ENCODE results near the gene IQGAP1. TPM values are rescaled to one million over a fixed set of nuclear protein-coding genes. Genes with fewer than 3 reads are reported as not detected.

IQGAP1 gene
- total RNA-seq, 2 experiments from 2014 or later = 229 to 240 TPM

GRCh38 chr15:90381515-90381914 lies 6.5 kb upstream of the IQGAP1 start:
- Mint-ChIP-seq H3K4me1 (peaks cover 32% of the 10 kb centered on the region), H3K27ac (no peak overlapping the region), H3K9me3 (peaks cover 21% of the 10 kb centered on the region), H3K4me3 (no peak overlapping the region), H3K27me3 (no peaks in the 10 kb centered on the region), H3K36me3 (ENCODE audit: low read depth) (peaks cover 24% of the 10 kb centered on the region)
- POLR2A ChIA-PET = interaction anchor here (0.7 kb wide), 1 partner anchor 101 kb away, joined by 3 read pairs; no protein-coding TSS in a partner anchor
- DNase-seq = no peak
- CTCF ChIA-PET = interaction anchor here (1.1 to 3.0 kb wide), 3 partner anchors 10 to 20 kb away, joined by 3 to 13 read pairs (median 4); no protein-coding TSS in a partner anchor

- DNase-seq = no peak
- Mint-ChIP-seq H3K36me3 (ENCODE audit: low read depth) (peaks cover 17% of the 10 kb centered on the region), H3K9me3 (peaks cover 21% of the 10 kb centered on the region), H3K27ac (no peak overlapping the region), H3K4me1 (peaks cover 26% of the 10 kb centered on the region), H3K4me3 (no peak overlapping the region), H3K27me3 (no peaks in the 10 kb centered on the region)
- ChIA-PET CTCF (interaction anchor here (0.6 to 3.0 kb wide), 4 partner anchors 12 to 228 kb away, joined by 3 to 13 read pairs (median 7); no protein-coding TSS in a partner anchor), POLR2A (interaction anchor here (0.6 to 1.2 kb wide), 3 partner anchors 9 to 456 kb away, joined by 3 to 4 read pairs (median 3); no protein-coding TSS in a partner anchor)
Observed at GRCh38 chr15:90382320-90382719, 5.7 kb upstream of the IQGAP1 start.

GRCh38 chr15:90386221-90386620 lies 1.8 kb upstream of the IQGAP1 start:
- POLR2A ChIA-PET = interaction anchor here (3.8 kb wide), 1 partner anchor 10 kb away, joined by 94 read pairs; no protein-coding TSS in a partner anchor
- H3K4me3 Mint-ChIP-seq = peak overlapping the region; percentile 24
- H3K9me3 Mint-ChIP-seq = peaks cover under 1% of the 10 kb centered on the region
- peaks cover 27% of the 10 kb centered on the region for H3K36me3 Mint-ChIP-seq (ENCODE audit: low read depth)
- peaks cover 37% of the 10 kb centered on the region for H3K4me1 Mint-ChIP-seq
- no peak for DNase-seq
- no peaks in the 10 kb centered on the region for H3K27me3 Mint-ChIP-seq
- CTCF ChIA-PET = interaction anchor here (0.6 to 0.8 kb wide), 2 partner anchors 97 to 175 kb away, joined by 3 to 4 read pairs; no protein-coding TSS in a partner anchor
- peak overlapping the region; percentile 61 for H3K27ac Mint-ChIP-seq

GRCh38 chr15:90388462-90389380 lies 679 bp downstream of the IQGAP1 start:
- Mint-ChIP-seq H3K4me1 (peaks cover 56% of the 10 kb centered on the region), H3K9me3 (no peaks in the 10 kb centered on the region), H3K36me3 (ENCODE audit: low read depth) (peaks cover 51% of the 10 kb centered on the region), H3K27me3 (no peaks in the 10 kb centered on the region), H3K4me3 (peak overlapping the region; percentile 92), H3K27ac (peak overlapping the region; percentile 92)
- DNase-seq = peak; percentile 72
- CTCF ChIA-PET = interaction anchor here (0.7 to 3.4 kb wide), 11 partner anchors 10 to 542 kb away, joined by 3 to 47 read pairs (median 7); no protein-coding TSS in a partner anchor
- POLR2A ChIA-PET = interaction anchor here (0.7 to 5.6 kb wide), 33 partner anchors 11 to 567 kb away, joined by 3 to 94 read pairs (median 5); partner anchors contain the start of genes CIB1, GDPGP1, HDDC3 and IDH2

- Mint-ChIP-seq H3K27ac (peak overlapping the region; percentile 86), H3K4me3 (peak overlapping the region; percentile 92), H3K4me1 (peaks cover 62% of the 10 kb centered on the region), H3K27me3 (no peaks in the 10 kb centered on the region), H3K9me3 (no peaks in the 10 kb centered on the region), H3K36me3 (ENCODE audit: low read depth) (peaks cover 57% of the 10 kb centered on the region)
- POLR2A ChIA-PET = interaction anchor here (1.0 to 5.6 kb wide), 12 partner anchors 10 to 543 kb away, joined by 3 to 94 read pairs (median 10); partner anchors contain the start of genes HDDC3 and ZNF774
- DNase-seq = no peak
- CTCF ChIA-PET = interaction anchor here (0.9 to 3.4 kb wide), 6 partner anchors 9 to 93 kb away, joined by 4 to 47 read pairs (median 10); no protein-coding TSS in a partner anchor
Observed at GRCh38 chr15:90389513-90389912, 1.5 kb downstream of the IQGAP1 start.

- peaks cover 70% of the 10 kb centered on the region for H3K36me3 Mint-ChIP-seq (ENCODE audit: low read depth)
- CTCF ChIA-PET = interaction anchor here (0.6 to 1.5 kb wide), 3 partner anchors 10 to 36 kb away, joined by 3 to 5 read pairs (median 3); no protein-coding TSS in a partner anchor
- H3K27me3 Mint-ChIP-seq = no peaks in the 10 kb centered on the region
- POLR2A ChIA-PET = interaction anchor here (2.4 kb wide), 1 partner anchor 8 kb away, joined by 25 read pairs; no protein-coding TSS in a partner anchor
- H3K9me3 Mint-ChIP-seq = no peaks in the 10 kb centered on the region
- DNase-seq = no peak
- peaks cover 70% of the 10 kb centered on the region for H3K4me1 Mint-ChIP-seq
- no peak overlapping the region for H3K4me3 Mint-ChIP-seq
- no peak overlapping the region for H3K27ac Mint-ChIP-seq
Observed at GRCh38 chr15:90393040-90393439, 5.0 kb downstream of the IQGAP1 start.

- H3K4me3 Mint-ChIP-seq = no peak overlapping the region
- POLR2A ChIA-PET = no interaction called here
- CTCF ChIA-PET = interaction anchor here (0.6 to 1.3 kb wide), 3 partner anchors 20 to 81 kb away, joined by 3 read pairs; no protein-coding TSS in a partner anchor
- no peaks in the 10 kb centered on the region for H3K9me3 Mint-ChIP-seq
- H3K27me3 Mint-ChIP-seq = no peaks in the 10 kb centered on the region
- peaks cover 66% of the 10 kb centered on the region for H3K36me3 Mint-ChIP-seq (ENCODE audit: low read depth)
- DNase-seq = no peak
- H3K27ac Mint-ChIP-seq = no peak overlapping the region
- H3K4me1 Mint-ChIP-seq = peaks cover 71% of the 10 kb centered on the region
Observed at GRCh38 chr15:90394074-90394473, 6.0 kb downstream of the IQGAP1 start.

- H3K36me3 Mint-ChIP-seq (ENCODE audit: low read depth) = peaks cover 61% of the 10 kb centered on the region
- H3K27ac Mint-ChIP-seq = no peak overlapping the region
- H3K9me3 Mint-ChIP-seq = no peaks in the 10 kb centered on the region
- DNase-seq = no peak
- no peak overlapping the region for H3K4me3 Mint-ChIP-seq
- POLR2A ChIA-PET = interaction anchor here (0.5 to 2.6 kb wide), 6 partner anchors 13 to 108 kb away, joined by 3 to 8 read pairs (median 4); no protein-coding TSS in a partner anchor
- CTCF ChIA-PET = interaction anchor here (1.3 to 1.5 kb wide), 2 partner anchors 19 to 87 kb away, joined by 3 to 5 read pairs; no protein-coding TSS in a partner anchor
- no peaks in the 10 kb centered on the region for H3K27me3 Mint-ChIP-seq
- H3K4me1 Mint-ChIP-seq = peaks cover 70% of the 10 kb centered on the region
Observed at GRCh38 chr15:90394748-90395442, 6.9 kb downstream of the IQGAP1 start.

GRCh38 chr15:90396321-90396720 lies 8.3 kb downstream of the IQGAP1 start:
- ChIA-PET POLR2A (interaction anchor here (2.6 to 7.1 kb wide), 2 partner anchors 8 to 11 kb away, joined by 8 to 78 read pairs; partner anchors contain the start of gene IQGAP1), CTCF (interaction anchor here (1.5 kb wide), 1 partner anchor 9 kb away, joined by 4 read pairs; the partner anchor contains the start of gene IQGAP1)
- H3K27me3 Mint-ChIP-seq = no peaks in the 10 kb centered on the region
- peaks cover 70% of the 10 kb centered on the region for H3K4me1 Mint-ChIP-seq
- no peak for DNase-seq
- H3K4me3 Mint-ChIP-seq = no peak overlapping the region
- H3K27ac Mint-ChIP-seq = peak overlapping the region; percentile 0
- H3K9me3 Mint-ChIP-seq = no peaks in the 10 kb centered on the region
- peaks cover 47% of the 10 kb centered on the region for H3K36me3 Mint-ChIP-seq (ENCODE audit: low read depth)

- Mint-ChIP-seq H3K36me3 (ENCODE audit: low read depth) (peaks cover 37% of the 10 kb centered on the region), H3K4me1 (peaks cover 63% of the 10 kb centered on the region), H3K27me3 (no peaks in the 10 kb centered on the region), H3K27ac (peak overlapping the region; percentile 91), H3K4me3 (peak overlapping the region; percentile 63), H3K9me3 (no peaks in the 10 kb centered on the region)
- CTCF ChIA-PET = interaction anchor here (1.0 to 1.9 kb wide), 5 partner anchors 38 to 83 kb away, joined by 3 to 8 read pairs (median 5); no protein-coding TSS in a partner anchor
- DNase-seq = no peak
- POLR2A ChIA-PET = interaction anchor here (1.2 to 7.1 kb wide), 7 partner anchors 8 to 317 kb away, joined by 3 to 78 read pairs (median 4); partner anchors contain the start of genes BLM and IQGAP1
Observed at GRCh38 chr15:90400005-90400758, 12.1 kb downstream of the IQGAP1 start.

- POLR2A ChIA-PET = interaction anchor here (0.6 to 7.1 kb wide), 9 partner anchors 9 to 316 kb away, joined by 3 to 78 read pairs (median 4); partner anchors contain the start of genes BLM and IQGAP1
- H3K36me3 Mint-ChIP-seq (ENCODE audit: low read depth) = peaks cover 33% of the 10 kb centered on the region
- CTCF ChIA-PET = interaction anchor here (1.4 to 2.1 kb wide), 4 partner anchors 39 to 416 kb away, joined by 3 to 8 read pairs (median 6); no protein-coding TSS in a partner anchor
- peak overlapping the region; percentile 91 for H3K27ac Mint-ChIP-seq
- H3K27me3 Mint-ChIP-seq = no peaks in the 10 kb centered on the region
- peak overlapping the region; percentile 63 for H3K4me3 Mint-ChIP-seq
- H3K9me3 Mint-ChIP-seq = no peaks in the 10 kb centered on the region
- peak; percentile 72 for DNase-seq
- peaks cover 63% of the 10 kb centered on the region for H3K4me1 Mint-ChIP-seq
Observed at GRCh38 chr15:90400759-90401314, 12.8 kb downstream of the IQGAP1 start.
